SH-SY5Y (cell line): ENCODE data around the gene MMD2.

Experiments used
- GATA2 ChIP-seq: IDR thresholded peaks from 2 replicates; pipeline ENCODE4 v1.6.1; 2011; ENCODE audit warnings: mild to moderate bottlenecking, low read depth, low read length
- GATA3 ChIP-seq: IDR thresholded peaks from 2 replicates; pipeline ENCODE4 v1.6.1; 2011; ENCODE audit warnings: low read depth, mild to moderate bottlenecking, low read length, moderate library complexity

Gene MMD2

DNA sequence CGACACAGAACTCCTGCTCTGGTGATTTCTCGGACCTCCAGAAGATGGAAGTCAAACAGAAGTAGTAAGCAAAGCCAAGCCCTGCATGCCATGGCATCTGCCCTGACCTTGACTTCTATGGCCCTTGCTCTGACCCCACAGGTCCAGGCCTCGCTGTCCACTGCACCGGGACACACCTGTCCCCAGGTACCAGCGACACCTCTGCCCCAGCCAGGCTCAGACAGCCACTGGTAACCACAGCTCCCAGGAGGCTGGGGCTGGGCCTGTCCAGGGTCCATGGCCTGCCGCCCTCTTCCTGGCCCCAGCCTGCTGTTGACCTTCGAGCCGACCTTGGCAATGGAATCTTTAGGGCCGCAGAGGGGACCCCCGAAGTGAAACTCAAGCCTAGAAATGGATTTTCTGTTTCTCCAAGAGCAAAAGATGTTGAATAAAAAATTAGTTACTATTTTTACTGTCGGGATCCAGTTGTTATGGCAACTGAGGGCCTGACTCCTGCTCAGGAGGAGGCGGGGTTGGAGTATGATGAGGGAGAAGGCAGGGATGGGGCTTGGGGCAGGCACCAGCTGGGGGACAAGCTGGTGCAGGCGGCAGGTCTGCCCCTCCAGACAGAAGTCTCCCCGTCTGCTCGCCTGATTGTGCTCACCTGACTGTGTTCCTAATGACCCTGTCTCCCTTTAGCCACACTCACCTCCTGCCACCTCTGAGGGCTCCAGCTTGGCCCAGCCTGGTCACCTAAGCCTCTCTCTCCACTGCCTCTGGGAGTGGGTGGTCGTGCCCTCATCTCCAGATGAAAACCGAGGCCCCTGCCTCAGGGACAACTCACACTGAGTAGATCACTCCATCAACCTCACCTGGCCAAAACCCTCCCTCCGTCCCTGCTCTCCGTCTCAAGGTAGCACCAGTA, 4.1 kb upstream of the MMD2 start:
- no peak for TF ChIP-seq GATA3
- no peak for TF ChIP-seq GATA2

DNA sequence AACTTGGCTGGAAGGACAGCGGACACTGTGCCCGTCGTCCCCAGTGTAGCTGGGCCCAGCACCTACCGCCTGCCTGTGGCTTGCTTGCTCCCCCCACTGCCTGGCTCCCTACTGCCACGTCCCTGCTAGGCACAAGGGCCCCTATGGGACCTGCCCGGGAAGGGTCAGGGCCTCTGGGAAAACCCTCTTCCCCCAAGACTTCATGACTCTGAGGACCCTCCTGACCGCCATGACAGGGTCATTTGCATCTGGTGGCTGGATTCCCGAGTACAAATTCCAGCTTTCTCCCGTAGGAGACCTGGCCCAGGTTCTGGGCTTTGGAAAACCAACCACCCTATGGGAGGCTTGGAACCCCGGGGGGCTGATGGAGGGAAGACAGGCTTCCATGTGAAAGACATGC, 1.4 kb upstream of the MMD2 start:
- TF ChIP-seq GATA2 (no peak), GATA3 (no peak)

- TF ChIP-seq GATA3 (no peak), GATA2 (no peak)
Observed at GRCh38 chr7:4959893-4960292, 906 bp upstream of the MMD2 start.

DNA sequence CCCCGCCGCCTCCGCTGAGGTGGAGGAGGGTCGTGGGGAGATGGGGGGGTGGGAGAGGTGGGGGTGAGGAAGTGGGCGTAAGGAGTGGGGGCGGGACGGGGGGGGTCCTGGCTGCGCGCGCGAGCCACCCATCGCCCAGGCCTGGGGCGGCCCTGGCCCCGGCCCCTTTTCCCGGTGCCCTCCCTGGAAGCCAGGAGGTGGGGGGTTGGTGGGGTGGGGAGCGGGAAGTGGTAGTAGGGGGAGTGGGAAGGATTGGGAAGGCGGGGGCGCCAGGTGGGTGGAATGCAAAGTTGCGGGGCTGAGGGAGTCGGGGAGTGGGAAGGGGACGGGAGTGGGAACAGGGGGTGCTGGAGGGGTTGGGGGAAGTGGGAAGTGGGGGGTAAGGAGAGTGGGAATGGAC, 319 bp upstream of the MMD2 start:
- TF ChIP-seq GATA2 (no peak), GATA3 (no peak)

- TF ChIP-seq GATA2 (no peak), GATA3 (no peak)
Observed at GRCh38 chr7:4957847-4958476, 1.0 kb downstream of the MMD2 start.

GRCh38 chr7:4951903-4952636, 6.9 kb downstream of the MMD2 start:
- TF ChIP-seq GATA2 (no peak), GATA3 (no peak)

- TF ChIP-seq GATA3 (no peak), GATA2 (no peak)
Observed at GRCh38 chr7:4951304-4951703, 7.7 kb downstream of the MMD2 start.

GRCh38 chr7:4948402-4948801, 10.6 kb downstream of the MMD2 start:
- no peak for TF ChIP-seq GATA3
- TF ChIP-seq GATA2: no peak

DNA sequence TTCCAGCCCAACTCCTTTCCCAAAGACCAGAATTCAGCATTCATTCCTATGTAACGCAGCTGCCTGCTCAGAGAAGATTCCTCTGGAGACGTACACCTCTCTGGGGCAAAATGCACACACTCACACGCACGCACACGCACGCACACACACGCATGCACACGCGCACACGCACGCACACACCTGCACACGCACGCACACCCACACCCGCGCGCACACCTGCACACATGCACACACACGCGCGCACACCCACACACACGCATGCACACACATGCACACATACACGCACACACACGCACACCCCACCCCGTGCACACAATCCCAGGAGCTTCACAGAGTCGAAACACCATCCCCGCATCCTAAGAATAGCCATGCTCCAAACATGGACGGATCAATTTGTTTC, 13.0 kb downstream of the MMD2 start:
- TF ChIP-seq GATA2 (no peak), GATA3 (no peak)

GRCh38 chr7:4944939-4945338, 14.0 kb downstream of the MMD2 start:
- TF ChIP-seq GATA2 (no peak), GATA3 (no peak)

- no peak for TF ChIP-seq GATA2
- TF ChIP-seq GATA3: no peak
Observed at GRCh38 chr7:4943297-4943696, 15.7 kb downstream of the MMD2 start.

- no peak for TF ChIP-seq GATA2
- no peak for TF ChIP-seq GATA3
Observed at GRCh38 chr7:4939971-4940728, 18.8 kb downstream of the MMD2 start.

DNA sequence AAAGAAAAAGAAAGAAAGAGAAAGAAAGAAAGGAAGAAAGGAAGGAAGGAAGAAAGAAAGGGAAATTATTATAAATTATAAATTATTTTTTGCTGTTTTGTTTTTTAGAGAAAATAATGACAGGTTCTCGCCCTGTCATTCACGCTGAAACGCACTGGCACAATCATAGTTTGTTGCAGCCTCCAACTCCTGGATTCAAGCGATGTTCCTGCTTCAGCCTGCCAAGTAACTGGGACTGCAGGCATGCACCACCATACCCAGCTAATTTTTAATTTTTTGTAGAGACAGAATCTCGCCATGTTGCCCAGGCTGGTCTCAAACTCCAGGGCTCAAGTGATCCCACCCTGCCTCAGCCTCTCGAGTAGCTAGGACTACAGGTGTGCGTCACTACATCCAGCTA, 21.6 kb downstream of the MMD2 start:
- TF ChIP-seq GATA3 (no peak), GATA2 (no peak)
